ENCODE measurements around the gene OR51T1.
"Not testable (repeated sequence)": the region's sequence is repeated elsewhere in the genome, so short reads cannot be mapped to it uniquely, and the experiment has no call there.

The OR51T1 gene, protein sequence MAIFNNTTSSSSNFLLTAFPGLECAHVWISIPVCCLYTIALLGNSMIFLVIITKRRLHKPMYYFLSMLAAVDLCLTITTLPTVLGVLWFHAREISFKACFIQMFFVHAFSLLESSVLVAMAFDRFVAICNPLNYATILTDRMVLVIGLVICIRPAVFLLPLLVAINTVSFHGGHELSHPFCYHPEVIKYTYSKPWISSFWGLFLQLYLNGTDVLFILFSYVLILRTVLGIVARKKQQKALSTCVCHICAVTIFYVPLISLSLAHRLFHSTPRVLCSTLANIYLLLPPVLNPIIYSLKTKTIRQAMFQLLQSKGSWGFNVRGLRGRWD

DNA sequence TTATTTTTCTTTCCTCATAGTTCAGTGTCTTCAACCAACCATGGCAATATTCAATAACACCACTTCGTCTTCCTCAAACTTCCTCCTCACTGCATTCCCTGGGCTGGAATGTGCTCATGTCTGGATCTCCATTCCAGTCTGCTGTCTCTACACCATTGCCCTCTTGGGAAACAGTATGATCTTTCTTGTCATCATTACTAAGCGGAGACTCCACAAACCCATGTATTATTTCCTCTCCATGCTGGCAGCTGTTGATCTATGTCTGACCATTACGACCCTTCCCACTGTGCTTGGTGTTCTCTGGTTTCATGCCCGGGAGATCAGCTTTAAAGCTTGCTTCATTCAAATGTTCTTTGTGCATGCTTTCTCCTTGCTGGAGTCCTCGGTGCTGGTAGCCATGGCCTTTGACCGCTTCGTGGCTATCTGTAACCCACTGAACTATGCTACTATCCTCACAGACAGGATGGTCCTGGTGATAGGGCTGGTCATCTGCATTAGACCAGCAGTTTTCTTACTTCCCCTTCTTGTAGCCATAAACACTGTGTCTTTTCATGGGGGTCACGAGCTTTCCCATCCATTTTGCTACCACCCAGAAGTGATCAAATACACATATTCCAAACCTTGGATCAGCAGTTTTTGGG lies at the start of gene OR51T1:
OR51T1 (plus strand) TSS at position 41 of the 641 bp plus-strand sequence; CDS start at position 41, 0 bp downstream.
- no peak for DNase-seq (ENCODE audit: low spot score)

DNA sequence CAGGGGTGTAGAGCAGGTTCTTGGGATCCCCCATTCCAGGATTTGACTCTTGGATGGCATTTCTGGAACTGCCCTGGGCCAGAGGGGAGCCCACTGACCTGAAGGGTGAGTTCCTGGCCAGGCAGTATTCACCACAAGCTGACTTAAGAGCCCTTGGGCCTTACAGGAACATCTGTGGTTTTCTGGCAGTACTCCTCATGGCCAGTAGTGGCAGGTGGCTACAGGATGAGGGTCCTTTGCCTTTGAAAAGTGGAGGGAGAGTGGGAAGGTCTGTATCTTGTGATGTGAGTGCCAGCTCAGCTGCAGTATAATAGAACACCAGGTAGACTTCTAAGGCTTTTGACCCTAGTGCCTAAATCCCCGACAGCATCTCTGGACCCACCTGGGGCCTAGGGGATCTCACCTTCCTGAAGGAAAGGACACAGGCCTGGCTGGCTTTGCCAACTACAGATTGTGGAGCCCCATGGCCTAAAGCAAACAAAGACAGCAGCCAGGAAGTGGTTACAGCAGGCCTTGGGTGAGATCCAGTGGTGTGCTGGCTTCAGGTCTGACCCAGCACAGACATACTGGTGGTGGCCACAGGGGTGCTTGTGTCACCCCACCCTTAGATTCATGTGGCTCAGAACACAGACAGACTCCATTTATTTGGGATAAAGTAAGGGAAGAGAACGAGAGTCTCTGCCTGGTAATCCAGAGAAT lies 41.7 kb upstream of the OR51T1 start:
- no peak for DNase-seq (ENCODE audit: low spot score)

DNA sequence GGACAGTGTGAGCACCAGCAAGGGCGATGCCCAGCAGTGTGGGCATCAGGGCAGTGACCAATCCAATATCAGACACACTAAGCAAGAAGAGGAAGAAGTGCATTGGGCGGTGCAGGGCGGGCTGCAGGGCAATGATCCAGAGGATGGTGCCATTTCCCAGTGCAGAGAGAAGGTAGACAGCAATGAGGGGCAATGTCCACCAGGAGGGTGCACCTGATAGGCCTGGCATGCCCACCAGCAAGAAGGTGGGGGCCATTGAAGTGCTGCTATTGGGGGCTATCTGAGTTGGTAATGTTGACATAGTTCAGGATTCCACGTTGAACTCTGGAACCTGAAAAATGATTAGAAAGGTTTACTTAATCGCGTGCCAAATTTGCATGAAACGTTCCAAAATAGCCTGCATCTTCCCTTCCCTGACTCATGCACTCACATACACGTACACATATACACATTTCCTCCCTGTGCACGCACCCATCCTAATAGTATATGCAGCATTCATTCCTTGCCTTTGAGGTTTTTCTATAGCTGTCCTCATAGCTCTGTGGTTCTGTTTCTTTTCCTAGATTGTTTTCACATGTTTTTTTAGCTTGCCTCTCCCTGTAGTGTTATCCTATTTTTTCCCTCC lies 32.7 kb upstream of the OR51T1 start, which contains the start of gene OR51S1:
OR51S1 (minus strand) TSS at position 301 of the 625 bp plus-strand sequence; CDS start at position 301, 0 bp downstream.
- DNase-seq (ENCODE audit: low spot score) = no peak

DNA sequence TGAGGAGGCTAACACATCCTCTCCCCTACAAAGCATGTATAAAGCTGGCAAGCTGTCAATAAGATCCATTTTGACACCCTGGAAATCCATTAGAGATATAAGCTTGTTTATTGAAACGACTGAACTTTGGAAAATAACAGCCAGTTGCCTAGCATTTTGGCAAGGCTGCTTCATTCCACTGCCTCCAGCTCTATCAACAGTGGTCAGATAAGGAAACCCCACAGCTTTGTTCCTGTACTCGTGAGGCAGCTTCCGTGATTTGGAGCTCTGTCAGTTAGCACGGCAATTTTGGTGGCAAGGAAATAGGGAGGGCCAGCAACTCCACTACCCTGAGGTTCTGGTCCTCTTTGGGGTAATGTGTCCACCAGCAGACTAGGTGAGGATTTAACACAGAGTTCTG lies 30.7 kb upstream of the OR51T1 start:
- DNase-seq (ENCODE audit: low spot score) = no peak

DNA sequence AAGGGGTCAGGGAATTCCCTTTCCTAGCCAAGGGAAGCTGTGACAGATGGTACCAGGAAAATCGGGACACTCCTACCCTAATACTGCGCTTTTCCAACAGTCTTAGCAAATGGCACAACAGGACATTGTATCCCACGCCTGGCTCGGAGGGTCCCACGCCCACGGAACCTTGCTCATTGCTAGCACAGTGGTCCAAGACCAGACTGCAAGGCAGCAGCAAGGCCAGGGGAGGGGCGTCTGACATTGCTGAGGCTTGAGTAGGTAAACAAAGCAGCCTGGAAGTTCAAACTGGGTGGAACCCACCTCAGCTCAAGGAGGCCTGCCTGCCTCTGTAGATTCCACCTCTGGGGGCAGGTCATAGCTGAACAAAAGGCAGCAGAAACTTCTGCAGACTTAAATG lies 27.4 kb upstream of the OR51T1 start:
- DNase-seq (ENCODE audit: low spot score) = not testable (repeated sequence)

DNA sequence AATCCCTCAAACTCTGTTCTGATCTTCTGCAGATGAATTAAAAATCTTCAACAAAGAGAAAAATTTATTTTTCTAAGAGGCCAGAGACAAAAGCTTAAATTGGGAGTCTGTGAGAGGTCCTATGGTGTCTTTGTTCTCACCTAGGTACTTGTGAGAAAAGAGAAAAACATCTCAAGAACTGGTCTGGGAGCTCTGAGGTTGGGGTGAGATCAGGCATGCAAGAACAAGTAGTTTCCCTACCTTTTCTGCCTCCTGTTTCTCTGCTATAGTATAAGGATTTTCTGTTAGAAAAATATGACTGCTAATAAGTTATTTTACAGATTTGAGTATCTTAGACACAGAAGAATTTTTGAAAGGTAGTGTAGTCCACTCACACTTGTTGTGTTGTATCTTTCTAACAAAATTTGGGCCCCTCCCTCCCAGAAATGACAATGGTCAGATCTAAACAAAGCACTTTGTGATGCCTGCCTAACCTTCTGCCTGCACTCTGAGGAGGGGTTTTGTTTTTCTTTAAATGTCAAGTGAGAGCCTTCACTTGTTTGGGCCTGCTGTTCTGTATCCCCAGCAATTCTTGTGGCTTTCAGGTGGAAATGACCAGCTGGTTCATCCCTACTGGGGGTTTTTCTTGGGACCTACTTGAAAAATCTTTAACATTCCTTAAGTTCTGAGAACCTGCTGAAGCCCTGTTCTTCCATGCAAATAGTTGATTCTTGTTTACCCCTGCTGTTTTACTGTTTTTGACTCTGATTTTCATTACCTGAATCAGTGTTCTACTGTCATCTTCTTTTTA lies 19.1 kb upstream of the OR51T1 start:
- no peak for DNase-seq (ENCODE audit: low spot score)

DNA sequence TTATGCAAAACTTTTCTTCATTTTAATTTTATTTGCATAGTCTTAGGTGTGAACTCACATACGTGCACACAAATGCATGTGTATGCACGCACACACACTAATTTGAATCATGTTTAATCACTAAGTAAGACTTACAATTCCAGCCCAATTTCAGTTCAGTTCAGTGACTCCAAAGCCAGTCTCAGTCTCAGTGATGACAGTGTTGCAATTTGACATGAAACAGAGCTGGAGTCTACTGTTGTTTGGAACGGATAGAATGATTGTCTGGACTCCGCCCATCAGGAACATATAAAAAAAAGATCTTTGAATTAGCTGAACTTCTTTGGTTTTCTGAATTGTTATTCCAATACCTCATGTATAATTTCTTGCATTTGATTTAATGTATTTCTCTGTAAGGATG lies 17.8 kb upstream of the OR51T1 start:
- no peak for DNase-seq (ENCODE audit: low spot score)

DNA sequence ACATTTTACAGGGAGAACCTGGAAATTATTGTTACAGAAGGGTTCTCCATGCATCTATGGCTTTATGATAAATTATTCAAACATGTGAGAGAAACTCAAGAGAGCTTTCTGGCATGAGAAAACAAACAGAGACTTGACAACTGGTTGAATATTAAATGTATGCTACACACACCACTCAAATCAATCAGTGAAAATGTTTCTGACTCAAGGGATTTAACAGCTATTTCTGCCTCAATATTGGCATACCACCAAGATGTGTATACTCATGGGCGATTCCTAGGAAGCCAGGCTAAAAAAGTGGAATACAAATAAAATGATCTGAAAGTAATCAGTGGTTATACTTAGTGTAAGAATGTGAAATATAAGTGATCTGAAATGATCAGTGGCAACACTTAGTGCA lies 15.8 kb upstream of the OR51T1 start:
- DNase-seq (ENCODE audit: low spot score) = no peak

DNA sequence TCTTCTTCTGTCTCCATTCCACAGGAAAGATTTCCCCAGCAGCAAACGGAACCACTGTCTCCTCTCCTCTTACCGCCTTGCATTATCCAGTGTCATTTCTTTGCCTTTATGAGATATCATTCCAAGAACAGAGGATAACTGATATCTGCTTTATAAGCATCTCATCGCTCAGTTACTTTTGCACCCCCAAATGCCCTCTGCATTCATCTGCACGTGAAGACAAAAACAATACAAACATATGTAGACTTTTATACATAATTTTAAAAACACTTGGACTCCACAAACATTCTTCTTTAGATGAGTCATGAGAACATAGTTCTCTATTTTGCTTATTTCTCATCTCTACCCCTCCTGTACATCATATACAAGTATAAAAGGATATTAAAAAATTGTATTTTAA lies 512 bp upstream of the OR51T1 start:
- DNase-seq (ENCODE audit: low spot score) = no peak

DNA sequence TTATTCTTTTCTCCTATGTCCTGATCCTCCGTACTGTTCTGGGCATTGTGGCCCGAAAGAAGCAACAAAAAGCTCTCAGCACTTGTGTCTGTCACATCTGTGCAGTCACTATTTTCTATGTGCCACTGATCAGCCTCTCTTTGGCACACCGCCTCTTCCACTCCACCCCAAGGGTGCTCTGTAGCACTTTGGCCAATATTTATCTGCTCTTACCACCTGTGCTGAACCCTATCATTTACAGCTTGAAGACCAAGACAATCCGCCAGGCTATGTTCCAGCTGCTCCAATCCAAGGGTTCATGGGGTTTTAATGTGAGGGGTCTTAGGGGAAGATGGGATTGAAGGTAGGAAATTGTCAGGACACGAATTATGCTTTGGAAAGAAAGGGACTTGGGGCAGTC lies 843 bp downstream of the OR51T1 start:
- DNase-seq (ENCODE audit: low spot score) = no peak

DNA sequence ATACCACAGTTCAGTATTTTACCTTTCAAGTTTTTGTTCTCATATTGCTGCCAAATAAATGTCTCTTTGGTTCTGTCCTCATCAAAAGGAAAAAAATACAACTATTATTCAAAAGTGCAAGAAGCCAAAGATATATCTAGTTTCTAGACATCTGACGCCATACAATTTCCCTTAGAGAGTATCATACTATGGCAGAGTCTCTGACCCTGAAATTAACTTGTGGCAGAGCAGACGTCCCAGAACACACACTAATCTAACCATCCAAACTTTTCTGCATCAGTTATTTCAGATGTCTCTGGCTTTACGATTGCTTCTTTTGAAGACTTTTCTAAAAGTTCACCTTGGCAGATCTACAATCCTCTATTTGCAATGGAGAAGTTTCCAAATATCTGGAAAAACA lies 2.7 kb downstream of the OR51T1 start:
- no peak for DNase-seq (ENCODE audit: low spot score)

DNA sequence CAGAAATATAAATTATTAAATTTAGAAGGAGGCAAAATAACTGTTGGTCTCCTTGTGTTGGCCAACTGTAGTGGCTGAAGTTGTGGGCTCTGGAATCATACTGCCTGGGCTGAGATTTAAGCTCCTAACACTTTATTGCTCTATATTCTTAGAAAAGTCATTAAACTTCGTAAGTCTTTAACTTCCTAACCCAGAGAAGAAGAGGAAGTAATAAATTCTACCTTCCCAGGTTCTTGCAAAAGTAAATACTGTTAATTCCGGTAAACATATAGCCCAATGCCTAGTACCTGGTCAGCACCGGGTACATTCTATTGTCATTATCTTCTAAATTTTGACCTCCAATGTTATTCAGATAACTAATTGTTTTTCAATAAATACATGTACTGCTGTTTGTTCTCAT lies 4.5 kb downstream of the OR51T1 start:
- DNase-seq (ENCODE audit: low spot score) = no peak

DNA sequence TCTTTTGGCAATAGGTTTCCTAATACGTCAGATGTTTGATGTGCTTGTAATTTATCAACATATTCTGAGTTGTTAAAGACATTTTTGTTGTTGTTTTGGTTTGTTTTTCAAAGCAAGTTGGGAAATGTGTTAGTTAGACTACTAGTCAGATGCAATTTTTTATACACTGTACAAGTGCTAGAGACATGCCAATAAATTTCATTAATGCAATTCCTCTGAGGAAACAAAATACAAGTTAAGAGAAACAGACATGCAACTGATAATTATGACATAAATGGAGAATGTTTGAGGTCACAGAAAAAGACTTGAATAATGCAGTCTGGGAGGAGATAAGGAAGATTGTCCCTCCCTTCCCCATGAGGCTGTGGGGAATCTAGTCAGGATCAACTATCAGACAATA lies 5.9 kb downstream of the OR51T1 start:
- DNase-seq (ENCODE audit: low spot score) = no peak

DNA sequence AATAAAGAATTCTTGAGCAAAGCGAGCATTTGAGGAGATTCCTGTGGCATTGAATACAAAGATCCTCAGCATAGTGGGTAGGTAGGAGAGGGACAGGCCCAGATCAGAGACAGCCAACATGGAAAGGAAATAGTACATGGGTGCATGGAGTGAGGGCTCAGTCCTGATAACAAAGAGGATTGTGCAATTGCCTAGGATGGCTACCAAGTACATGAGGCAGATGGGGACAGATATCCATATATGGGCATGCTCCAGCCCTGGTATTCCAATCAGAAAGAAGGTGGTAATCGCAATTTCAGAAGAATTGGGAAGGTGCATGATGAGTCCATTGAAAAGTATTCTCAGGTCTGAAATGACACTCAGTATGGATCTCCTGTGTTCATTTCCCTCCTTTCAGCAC lies 8.6 kb downstream of the OR51T1 start:
- DNase-seq (ENCODE audit: low spot score) = no peak

DNA sequence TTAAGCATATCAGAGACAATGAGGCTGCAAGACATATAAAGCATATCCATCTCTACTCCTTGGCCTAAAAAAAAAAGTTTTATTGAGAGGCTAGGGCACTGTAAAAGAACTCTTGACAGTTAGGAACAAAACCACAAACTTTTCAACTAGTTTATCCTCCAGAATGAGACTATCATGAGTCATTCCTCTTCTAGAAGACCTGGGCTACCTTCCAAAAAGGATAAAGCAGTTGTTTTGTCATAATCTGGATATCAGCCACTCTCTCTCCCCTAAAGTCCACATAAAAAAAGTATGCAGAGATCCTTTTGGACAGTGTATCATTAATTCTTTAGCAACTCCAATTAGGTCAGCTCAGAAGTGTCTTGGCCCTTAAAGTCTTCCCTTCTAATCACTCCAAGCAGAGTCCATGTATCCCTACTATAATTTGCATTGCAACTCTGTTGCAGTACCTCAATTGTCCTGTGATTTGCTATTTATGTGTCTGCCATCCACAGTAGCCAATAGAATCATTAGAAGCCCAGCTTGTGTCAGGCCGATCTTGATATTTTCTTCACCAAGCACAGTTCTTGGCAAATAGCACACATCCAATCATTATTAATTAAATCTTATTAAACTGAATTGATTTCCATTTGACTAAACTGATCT lies 10.4 kb downstream of the OR51T1 start:
- peak; percentile 10 for DNase-seq (ENCODE audit: low spot score)

DNA sequence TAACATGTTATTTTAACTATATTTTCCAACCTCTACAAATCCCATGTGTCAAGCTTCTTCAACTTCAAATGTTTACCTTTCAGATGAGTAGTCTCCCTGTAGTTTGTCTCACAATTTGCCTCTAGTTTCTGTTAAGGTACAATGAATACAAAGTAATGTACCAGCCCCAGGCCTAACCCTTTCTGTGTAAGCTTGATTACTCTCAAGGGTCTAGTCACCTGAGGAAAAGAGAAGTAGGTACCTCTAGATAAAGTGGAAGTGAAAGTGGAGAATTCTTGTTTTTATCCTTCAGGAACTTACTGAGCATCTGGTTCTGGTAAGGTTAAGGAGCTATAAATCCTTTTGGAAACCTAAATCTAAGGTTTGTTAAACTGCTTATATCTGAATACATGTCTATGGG lies 21.8 kb downstream of the OR51T1 start, which contains the start of gene OR51A7:
OR51A7 (plus strand) TSS at position 300 of the 400 bp plus-strand sequence. CDS start 3,587 bp downstream, outside the sequence.
- DNase-seq (ENCODE audit: low spot score) = no peak

DNA sequence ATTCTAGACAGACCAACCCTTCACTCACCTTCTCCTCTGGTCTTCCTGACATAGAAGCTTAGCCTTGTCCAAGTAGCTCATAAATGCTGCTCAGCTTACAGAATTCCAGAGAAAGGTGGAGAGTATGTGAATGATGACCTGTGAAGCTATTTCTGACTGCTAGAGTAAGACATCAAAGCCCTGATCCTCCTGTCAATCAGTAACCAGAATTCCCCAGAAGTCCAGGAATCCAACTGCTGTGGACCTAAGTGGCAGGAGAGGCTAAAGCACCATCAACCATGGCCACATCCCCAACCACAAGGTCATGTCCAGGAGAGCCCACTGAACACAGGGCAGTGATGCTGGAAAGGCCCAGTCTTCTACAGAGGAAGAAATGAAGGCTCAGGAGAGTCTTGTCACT lies 34.9 kb downstream of the OR51T1 start:
- no peak for DNase-seq (ENCODE audit: low spot score)

DNA sequence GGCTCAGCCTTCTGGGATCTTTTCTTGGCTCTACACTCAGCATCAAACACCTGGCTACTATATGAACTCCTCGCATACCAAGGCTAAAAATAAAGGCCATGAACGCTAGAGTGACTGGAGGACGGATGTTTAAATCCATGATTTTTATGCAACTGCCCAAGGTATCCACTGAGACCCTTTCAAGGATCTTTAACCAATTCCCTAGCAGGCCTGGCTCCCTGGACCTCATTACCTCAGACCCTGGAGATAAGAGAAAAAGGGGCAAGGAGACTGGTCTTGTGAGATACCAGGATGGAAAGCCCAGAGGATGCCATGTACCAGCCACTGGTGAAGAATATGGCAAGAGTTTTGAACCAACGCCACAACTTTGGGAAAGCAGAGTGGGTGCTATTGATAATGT lies 37.5 kb downstream of the OR51T1 start, which contains the start of gene OR51G2:
OR51G2 (minus strand) TSS at position 101 of the 400 bp plus-strand sequence. CDS start 3,687 bp downstream, outside the sequence.
- DNase-seq (ENCODE audit: low spot score) = no peak

DNA sequence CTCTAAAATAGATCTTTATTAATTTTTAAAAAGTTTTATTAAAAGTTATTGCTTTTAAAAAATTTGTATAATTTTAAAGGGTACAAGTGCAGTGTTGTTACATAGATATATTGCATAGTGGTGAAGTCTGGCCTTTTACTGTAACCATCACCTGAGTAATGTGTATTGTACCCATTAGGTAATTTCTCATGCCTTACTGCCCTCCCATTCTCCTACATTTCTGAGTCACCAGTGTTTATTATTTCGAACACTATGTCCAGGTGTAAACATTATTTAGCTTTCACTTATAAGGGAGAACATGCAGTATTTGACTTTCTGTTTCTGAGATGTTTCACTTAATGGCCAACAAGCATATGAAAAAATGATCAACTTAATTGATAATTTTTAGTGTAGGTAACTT lies 40.1 kb downstream of the OR51T1 start:
- no peak for DNase-seq (ENCODE audit: low spot score)

DNA sequence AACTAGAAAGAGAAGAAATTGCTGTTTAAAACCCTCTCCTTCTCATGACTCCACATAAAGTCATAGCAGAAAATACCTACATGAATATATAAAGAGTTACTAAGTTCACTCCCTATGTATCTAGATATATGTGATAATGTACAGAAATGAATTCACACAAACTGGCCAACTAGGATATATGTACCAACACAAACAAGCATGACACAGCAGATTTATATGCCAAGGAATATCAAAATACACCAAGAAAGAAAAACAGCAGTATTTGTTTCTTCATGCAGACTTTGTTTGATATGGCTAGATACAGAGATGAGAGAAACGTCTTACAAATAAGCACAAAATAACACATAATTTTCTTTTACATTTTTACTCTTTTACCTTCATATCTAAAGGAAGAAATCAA lies 40.6 kb downstream of the OR51T1 start:
- DNase-seq (ENCODE audit: low spot score) = no peak

DNA sequence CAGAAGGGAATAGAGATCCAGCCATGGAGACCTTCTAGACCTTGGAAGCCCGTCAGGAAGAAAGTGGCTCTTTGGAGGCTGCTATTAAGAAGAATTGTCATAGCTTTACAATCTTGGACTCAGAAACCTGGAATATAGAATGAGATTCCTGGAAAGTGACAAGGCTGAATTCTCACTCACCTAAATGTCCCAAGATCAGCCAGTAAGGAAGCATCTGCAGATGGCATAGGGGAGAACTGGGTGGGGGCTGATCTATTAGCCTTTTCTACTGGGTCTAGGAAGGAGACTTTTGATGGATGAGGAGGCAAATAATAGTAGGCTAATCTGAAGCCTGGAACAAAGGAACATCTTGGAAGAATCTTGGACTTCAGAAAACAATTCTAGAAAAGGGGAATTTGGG lies 42.5 kb downstream of the OR51T1 start, which contains the start of gene OR51G1:
OR51G1 (minus strand) TSS at position 101 of the 400 bp plus-strand sequence; CDS start at position 101, 0 bp downstream.
- no peak for DNase-seq (ENCODE audit: low spot score)
